Bronchial epithelial cell (primary cell): Measurements from ENCODE around the gene ETV2. TPM values are rescaled to one million over a fixed set of nuclear protein-coding genes. Genes with fewer than 3 reads are reported as not detected.
"Not testable (repeated sequence)": the region's sequence is repeated elsewhere in the genome, so short reads cannot be mapped to it uniquely, and the experiment has no call there.

ENCODE experiments used
- DNase-seq: peaks from one replicate; pipeline ENCODE4 v3.0.0-alpha.2; 2010; ENCODE audit warnings: low read depth
- FAIRE-seq: peaks from 2 replicates; lab custom pipeline; 2011; peaks lifted over from hg19 to GRCh38; lab: Jason Lieb, UNC
- H3K27me3 ChIP-seq: 2 replicates; pipeline ENCODE4 v1.5.1; 2011; ENCODE audit warnings: low read length; ENCODE audit not compliant: control insufficient read depth, insufficient read depth
- H3K36me3 ChIP-seq: 2 replicates; pipeline ENCODE4 v1.5.1; 2011; ENCODE audit warnings: low read length; ENCODE audit not compliant: control insufficient read depth, insufficient read depth
- H3K4me3 ChIP-seq: 2 replicates; pipeline ENCODE4 v1.5.1; 2011; ENCODE audit warnings: mild to moderate bottlenecking, low read depth, low read length, control low read depth
- total RNA-seq: library from RNA; depleted of rRNA; stranded (reverse); fragments of >200 nt; gene quantifications from 2 replicates; pipeline ENCODE4 v1.2.1, GENCODE V29; 2014
- TF ChIP-seq, protein P1 (sequence below): IDR thresholded peaks from 2 replicates; pipeline ENCODE4 v1.5.1; 2011; ENCODE audit warnings: mild to moderate bottlenecking, moderate library complexity, low read length, control low read depth, inconsistent platforms; ENCODE audit not compliant: insufficient read depth, severe bottlenecking

The ETV2 gene
- total RNA-seq, 1 donor from 2014 or later: under 0.01 TPM

DNA sequence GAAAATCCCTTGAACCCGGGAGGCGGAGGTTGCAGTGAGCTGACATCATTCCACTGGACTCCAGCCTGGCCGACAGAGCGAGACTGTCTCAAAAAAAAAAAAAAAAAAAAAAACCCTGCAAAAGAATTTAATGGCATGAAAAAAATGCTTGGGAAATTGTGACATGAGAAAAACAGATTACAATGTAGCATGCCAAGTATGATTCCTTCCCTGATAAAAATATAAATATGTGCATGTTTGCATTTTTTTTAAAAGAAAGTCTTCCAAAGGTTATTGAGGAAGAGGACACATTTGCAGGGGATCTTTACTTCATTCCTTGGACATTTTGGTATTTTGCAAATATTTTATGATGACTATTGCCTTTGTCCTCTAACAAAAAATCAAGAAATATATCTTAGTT lies 48.3 kb downstream of the ETV2 start:
- FAIRE-seq (no peak), DNase-seq (no peak)
- H3K27me3 ChIP-seq: no peaks in the 10 kb centered on the region
- no peak overlapping the region for H3K4me3 ChIP-seq
- TF ChIP-seq, protein P1, sequence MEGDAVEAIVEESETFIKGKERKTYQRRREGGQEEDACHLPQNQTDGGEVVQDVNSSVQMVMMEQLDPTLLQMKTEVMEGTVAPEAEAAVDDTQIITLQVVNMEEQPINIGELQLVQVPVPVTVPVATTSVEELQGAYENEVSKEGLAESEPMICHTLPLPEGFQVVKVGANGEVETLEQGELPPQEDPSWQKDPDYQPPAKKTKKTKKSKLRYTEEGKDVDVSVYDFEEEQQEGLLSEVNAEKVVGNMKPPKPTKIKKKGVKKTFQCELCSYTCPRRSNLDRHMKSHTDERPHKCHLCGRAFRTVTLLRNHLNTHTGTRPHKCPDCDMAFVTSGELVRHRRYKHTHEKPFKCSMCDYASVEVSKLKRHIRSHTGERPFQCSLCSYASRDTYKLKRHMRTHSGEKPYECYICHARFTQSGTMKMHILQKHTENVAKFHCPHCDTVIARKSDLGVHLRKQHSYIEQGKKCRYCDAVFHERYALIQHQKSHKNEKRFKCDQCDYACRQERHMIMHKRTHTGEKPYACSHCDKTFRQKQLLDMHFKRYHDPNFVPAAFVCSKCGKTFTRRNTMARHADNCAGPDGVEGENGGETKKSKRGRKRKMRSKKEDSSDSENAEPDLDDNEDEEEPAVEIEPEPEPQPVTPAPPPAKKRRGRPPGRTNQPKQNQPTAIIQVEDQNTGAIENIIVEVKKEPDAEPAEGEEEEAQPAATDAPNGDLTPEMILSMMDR: no peak
- H3K36me3 ChIP-seq: no peaks in the 10 kb centered on the region

GRCh38 chr19:35691106-35691505 lies 49.6 kb downstream of the ETV2 start:
- not testable (repeated sequence) for FAIRE-seq, H3K4me3 ChIP-seq, H3K36me3 ChIP-seq, DNase-seq, H3K27me3 ChIP-seq

DNA sequence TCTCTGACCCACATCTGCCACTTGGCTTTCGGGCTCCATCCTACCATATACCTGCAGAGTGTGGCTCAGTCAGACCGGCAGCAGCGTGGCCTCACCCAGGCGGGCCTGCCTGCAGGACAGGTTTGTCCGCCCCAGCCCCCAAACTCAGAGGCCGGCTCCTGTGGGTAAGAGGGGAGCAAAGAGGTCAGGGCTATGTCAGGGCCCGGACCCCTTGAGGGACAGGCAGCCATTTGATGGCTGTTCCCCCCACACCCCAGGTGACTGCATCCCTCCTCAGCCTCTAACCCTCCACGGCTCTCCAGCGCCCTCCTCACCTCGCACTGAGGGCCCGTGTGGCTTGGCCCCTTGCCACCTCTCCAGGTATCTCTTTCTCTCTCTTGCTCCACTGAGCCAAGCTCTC lies 50.5 kb downstream of the ETV2 start:
- Histone ChIP-seq H3K4me3 (no peak overlapping the region), H3K27me3 (no peaks in the 10 kb centered on the region), H3K36me3 (no peaks in the 10 kb centered on the region)
- DNase-seq (no peak), FAIRE-seq (no peak)
- TF ChIP-seq, protein P1: peak; percentile 11

DNA sequence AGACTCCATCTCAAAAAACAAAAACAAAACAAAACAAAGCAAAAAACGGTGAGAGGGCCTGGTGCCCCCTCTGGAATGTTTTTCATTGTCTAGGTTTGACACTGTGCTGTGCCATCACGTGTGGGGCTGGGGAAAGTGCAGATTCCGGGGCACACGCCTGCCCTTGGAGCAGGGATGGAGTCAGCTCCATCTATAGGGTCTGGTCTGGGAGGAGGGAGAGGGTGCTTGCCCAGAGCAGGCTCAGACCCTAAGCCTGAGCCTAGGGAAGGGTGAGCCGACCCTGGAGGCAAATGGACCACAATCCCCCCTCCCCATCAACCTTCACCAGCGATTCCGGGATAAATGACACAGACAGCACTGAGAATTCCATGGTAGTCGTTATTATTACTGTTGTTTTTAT lies 51.9 kb downstream of the ETV2 start:
- TF ChIP-seq, protein P1: no peak
- no peaks in the 10 kb centered on the region for H3K36me3 ChIP-seq
- no peak overlapping the region for H3K4me3 ChIP-seq
- H3K27me3 ChIP-seq: no peaks in the 10 kb centered on the region
- FAIRE-seq: no peak
- DNase-seq: no peak

- Histone ChIP-seq H3K36me3 (no peaks in the 10 kb centered on the region), H3K4me3 (no peak overlapping the region), H3K27me3 (no peaks in the 10 kb centered on the region)
- DNase-seq (peak; percentile 71), FAIRE-seq (no peak)
- TF ChIP-seq, protein P1: peak; percentile 99
These were observed 52.5 kb downstream of the ETV2 start for GRCh38 chr19:35693835-35694599.

Other genes with a start within 250 kb of the ETV2 start
- gene FFAR2, start 193.5 kb upstream of the ETV2 start, total RNA-seq: not detected in 2 replicates
- 1.4 TPM in 1 of 2 replicates, not detected in the other for gene KRTDAP, start 151.3 kb upstream of the ETV2 start, total RNA-seq
- gene DMKN, start 128.1 kb upstream of the ETV2 start, total RNA-seq: 97.4 and 269 TPM in 2 replicates
- gene SBSN, start 113.4 kb upstream of the ETV2 start, total RNA-seq: 9.5 and 107 TPM in 2 replicates
- gene GAPDHS, start 108.3 kb upstream of the ETV2 start, total RNA-seq: not detected in 2 replicates
- gene TMEM147, start 96.1 kb upstream of the ETV2 start, total RNA-seq: 136 and 163 TPM in 2 replicates
- gene ATP4A, start 78.1 kb upstream of the ETV2 start, total RNA-seq: not detected in 2 replicates
- gene PMIS2, start 55.6 kb upstream of the ETV2 start, total RNA-seq: not detected in 2 replicates
- 3.9 and 4.2 TPM in 2 replicates for gene HAUS5, start 29.0 kb upstream of the ETV2 start, total RNA-seq
- gene RBM42, start 12.7 kb upstream of the ETV2 start, total RNA-seq: 33.4 and 37.8 TPM in 2 replicates
- 217 and 224 TPM in 2 replicates for gene COX6B1, start 6.6 kb downstream of the ETV2 start, total RNA-seq
- 0.38 TPM in 1 of 2 replicates, not detected in the other for gene UPK1A, start 24.8 kb downstream of the ETV2 start, total RNA-seq
- not detected in 2 replicates for gene ZBTB32, start 62.8 kb downstream of the ETV2 start, total RNA-seq
- gene KMT2B, start 76.3 kb downstream of the ETV2 start, total RNA-seq: 3.4 and 7.0 TPM in 2 replicates
- 0.13 and 0.26 TPM in 2 replicates for gene IGFLR1, start 100.7 kb downstream of the ETV2 start, total RNA-seq
- 14.7 and 17.5 TPM in 2 replicates for gene U2AF1L4, start 103.7 kb downstream of the ETV2 start, total RNA-seq
- 7.9 and 21.5 TPM in 2 replicates for gene PSENEN, start 103.9 kb downstream of the ETV2 start, total RNA-seq
- 5.3 and 7.0 TPM in 2 replicates for gene LIN37, start 106.8 kb downstream of the ETV2 start, total RNA-seq
- 0.13 and 1.3 TPM in 2 replicates for gene HSPB6, start 115.3 kb downstream of the ETV2 start, total RNA-seq
- gene PROSER3, start 116.4 kb downstream of the ETV2 start, total RNA-seq: 1.3 and 2.6 TPM in 2 replicates
- under 0.01 TPM in 1 of 2 replicates, not detected in the other for gene ARHGAP33, start 133.8 kb downstream of the ETV2 start, total RNA-seq
- not detected in 2 replicates for gene PRODH2, start 171.1 kb downstream of the ETV2 start, total RNA-seq
- not detected in 2 replicates for gene NPHS1, start 210.8 kb downstream of the ETV2 start, total RNA-seq
- gene KIRREL2, start 215.2 kb downstream of the ETV2 start, total RNA-seq: not detected in 2 replicates
- 0.26 and 0.51 TPM in 2 replicates for gene APLP1, start 226.8 kb downstream of the ETV2 start, total RNA-seq